ENCODE results near the gene DPYD. TPM values are rescaled to one million over a fixed set of nuclear protein-coding genes. Genes with fewer than 3 reads are reported as not detected.
A peak's percentile ranks its signal among the peaks of the same experiment; 100 is the strongest.

DPYD gene
- 23.0 and 24.5 TPM in 2 replicates for polyA plus RNA-seq (2012; rRNA removed)
- 29.4 and 31.2 TPM in 2 replicates for polyA plus RNA-seq (2012; cell fraction: cytosol; rRNA removed)
- 13.7 and 26.9 TPM in 2 replicates for polyA plus RNA-seq (2012; cell fraction: nucleus; rRNA removed)

DNA sequence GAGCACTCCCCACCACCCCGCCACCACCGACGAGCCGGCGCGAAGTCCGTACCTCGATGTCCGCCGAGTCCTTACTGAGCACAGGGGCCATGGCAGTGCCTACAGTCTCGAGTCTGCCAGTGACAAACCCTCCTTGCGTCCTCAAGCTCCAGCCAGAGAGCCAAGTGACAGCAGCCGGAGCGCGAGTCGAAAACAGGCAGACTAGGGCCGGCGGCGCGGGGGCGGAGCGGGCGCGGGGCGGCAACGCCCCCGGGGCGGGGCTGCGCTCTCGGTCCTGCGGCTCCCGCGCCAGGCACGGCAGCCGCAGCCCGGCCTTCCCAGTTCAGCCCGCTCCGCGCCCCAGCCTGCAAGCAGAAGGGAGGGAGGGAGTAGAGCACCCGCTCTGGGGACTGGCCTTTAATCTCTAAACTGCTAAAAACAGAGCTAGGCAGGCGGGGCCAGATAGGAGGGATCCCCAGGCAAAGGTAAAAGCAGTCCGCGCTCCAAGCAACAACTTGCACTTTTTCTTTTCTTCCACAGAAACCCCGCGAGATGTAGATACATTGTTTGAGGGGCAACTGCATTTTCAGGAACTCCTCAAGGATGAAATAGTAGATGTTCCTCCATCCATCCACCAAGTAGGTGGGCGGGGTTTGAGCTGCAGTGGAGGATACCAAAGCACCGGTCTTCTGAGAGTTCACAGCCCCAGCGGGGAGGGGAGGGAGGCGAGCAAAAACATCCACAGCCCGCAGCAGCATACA is at the start of gene DPYD:
Gene DPYD (minus strand): TSS at position 203 of the 740 bp plus-strand sequence. CDS start 112 bp downstream, at position 91.
- H3K9ac ChIP-seq, result peak within 1 kb of the TSS; percentile 87
- H3K27me3 ChIP-seq (ENCODE audit: insufficient read depth), result no peaks in the 10 kb centered on the region
- peaks cover 4 to 11% of the 10 kb centered on the region in 2 experiments; a peak in 3 of 4 replicates for H3K4me1 ChIP-seq (ENCODE audit: control insufficient read depth in 1 of 2, insufficient read depth in 2 of 2, low read depth in 1 of 2, low read length in 1 of 2)
- H3K9me2 ChIP-seq, result no peaks in the 10 kb centered on the region
- peaks cover 47% of the 10 kb centered on the region for H3K79me2 ChIP-seq (ENCODE audit: insufficient read depth)
- peak within 1 kb of the TSS; percentile 84 to 93 for H3K4me3 ChIP-seq (ENCODE audit: low read depth in 2 of 2, low read length in 1 of 2)
- no peaks in the 10 kb centered on the region for H3K9me3 ChIP-seq
- DNase-seq, result peak; percentile 92
- whole genome bisulfite sequencing (ENCODE audit: low lambda C conversion rate), result under 1% methylated on average over 20 of the region's 50 CpGs
- H4K20me1 ChIP-seq (ENCODE audit: insufficient read depth), result no peaks in the 10 kb centered on the region
- POLR2A ChIA-PET, result interaction anchor here (0.6 to 1.5 kb wide), 9 partner anchors 22 to 336 kb away, joined by 3 to 5 read pairs (median 3); no protein-coding TSS in a partner anchor
- CTCF ChIA-PET, result interaction anchor here (1.0 to 1.2 kb wide), 4 partner anchors 27 to 612 kb away, joined by 3 read pairs; no protein-coding TSS in a partner anchor
- H3F3A ChIP-seq (replicated peaks; ENCODE audit: insufficient read depth), result peaks cover 23% of the 10 kb centered on the region
- H3K4me2 ChIP-seq, result peak within 1 kb of the TSS; percentile 74
- peak within 1 kb of the TSS; percentile 93 for H2AFZ ChIP-seq (ENCODE audit: low read depth)
- peaks cover 0 to 2% of the 10 kb centered on the region in 2 experiments for H3K36me3 ChIP-seq (replicated peaks in 1 of 2; ENCODE audit: control insufficient read depth in 1 of 2, insufficient read depth in 2 of 2, low read length in 1 of 2)
- peak within 1 kb of the TSS; percentile 90 to 97 for H3K27ac ChIP-seq (ENCODE audit: low read depth in 2 of 2, low read length in 1 of 2)
- TF ChIP-seq YY1 (IDR thresholded peaks at IDR 0.05; ENCODE audit: low read depth), result no peak
- TF ChIP-seq, protein P1, sequence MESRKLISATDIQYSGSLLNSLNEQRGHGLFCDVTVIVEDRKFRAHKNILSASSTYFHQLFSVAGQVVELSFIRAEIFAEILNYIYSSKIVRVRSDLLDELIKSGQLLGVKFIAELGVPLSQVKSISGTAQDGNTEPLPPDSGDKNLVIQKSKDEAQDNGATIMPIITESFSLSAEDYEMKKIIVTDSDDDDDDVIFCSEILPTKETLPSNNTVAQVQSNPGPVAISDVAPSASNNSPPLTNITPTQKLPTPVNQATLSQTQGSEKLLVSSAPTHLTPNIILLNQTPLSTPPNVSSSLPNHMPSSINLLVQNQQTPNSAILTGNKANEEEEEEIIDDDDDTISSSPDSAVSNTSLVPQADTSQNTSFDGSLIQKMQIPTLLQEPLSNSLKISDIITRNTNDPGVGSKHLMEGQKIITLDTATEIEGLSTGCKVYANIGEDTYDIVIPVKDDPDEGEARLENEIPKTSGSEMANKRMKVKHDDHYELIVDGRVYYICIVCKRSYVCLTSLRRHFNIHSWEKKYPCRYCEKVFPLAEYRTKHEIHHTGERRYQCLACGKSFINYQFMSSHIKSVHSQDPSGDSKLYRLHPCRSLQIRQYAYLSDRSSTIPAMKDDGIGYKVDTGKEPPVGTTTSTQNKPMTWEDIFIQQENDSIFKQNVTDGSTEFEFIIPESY (IDR thresholded peaks at IDR 0.05; ENCODE audit: borderline replicate concordance, low read depth), result peak; percentile 73; the same call in 1 of the 2 replicates
- TF ChIP-seq RAD21 (IDR thresholded peaks at IDR 0.05; ENCODE audit: low read length), result peak; percentile 4
- TF ChIP-seq, protein P2, sequence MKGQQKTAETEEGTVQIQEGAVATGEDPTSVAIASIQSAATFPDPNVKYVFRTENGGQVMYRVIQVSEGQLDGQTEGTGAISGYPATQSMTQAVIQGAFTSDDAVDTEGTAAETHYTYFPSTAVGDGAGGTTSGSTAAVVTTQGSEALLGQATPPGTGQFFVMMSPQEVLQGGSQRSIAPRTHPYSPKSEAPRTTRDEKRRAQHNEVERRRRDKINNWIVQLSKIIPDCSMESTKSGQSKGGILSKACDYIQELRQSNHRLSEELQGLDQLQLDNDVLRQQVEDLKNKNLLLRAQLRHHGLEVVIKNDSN (IDR thresholded peaks at IDR 0.05; ENCODE audit: borderline replicate concordance, low read depth), result 0 out of 2 replicates have a peak, but pooled peaks have one; percentile 10
- TF ChIP-seq RCOR1 (IDR thresholded peaks at IDR 0.05; ENCODE audit: low read length), result 0 out of 2 replicates have a peak, but pooled peaks have one; percentile 9
- no peak for TF ChIP-seq ELF1 (IDR thresholded peaks at IDR 0.05)
- no peak for TF ChIP-seq TEAD4 (IDR thresholded peaks at IDR 0.05; ENCODE audit: borderline replicate concordance, insufficient read depth)
- TF ChIP-seq, protein P3, sequence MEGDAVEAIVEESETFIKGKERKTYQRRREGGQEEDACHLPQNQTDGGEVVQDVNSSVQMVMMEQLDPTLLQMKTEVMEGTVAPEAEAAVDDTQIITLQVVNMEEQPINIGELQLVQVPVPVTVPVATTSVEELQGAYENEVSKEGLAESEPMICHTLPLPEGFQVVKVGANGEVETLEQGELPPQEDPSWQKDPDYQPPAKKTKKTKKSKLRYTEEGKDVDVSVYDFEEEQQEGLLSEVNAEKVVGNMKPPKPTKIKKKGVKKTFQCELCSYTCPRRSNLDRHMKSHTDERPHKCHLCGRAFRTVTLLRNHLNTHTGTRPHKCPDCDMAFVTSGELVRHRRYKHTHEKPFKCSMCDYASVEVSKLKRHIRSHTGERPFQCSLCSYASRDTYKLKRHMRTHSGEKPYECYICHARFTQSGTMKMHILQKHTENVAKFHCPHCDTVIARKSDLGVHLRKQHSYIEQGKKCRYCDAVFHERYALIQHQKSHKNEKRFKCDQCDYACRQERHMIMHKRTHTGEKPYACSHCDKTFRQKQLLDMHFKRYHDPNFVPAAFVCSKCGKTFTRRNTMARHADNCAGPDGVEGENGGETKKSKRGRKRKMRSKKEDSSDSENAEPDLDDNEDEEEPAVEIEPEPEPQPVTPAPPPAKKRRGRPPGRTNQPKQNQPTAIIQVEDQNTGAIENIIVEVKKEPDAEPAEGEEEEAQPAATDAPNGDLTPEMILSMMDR (IDR thresholded peaks at IDR 0.05), result no peak
- TF ChIP-seq, protein P4, sequence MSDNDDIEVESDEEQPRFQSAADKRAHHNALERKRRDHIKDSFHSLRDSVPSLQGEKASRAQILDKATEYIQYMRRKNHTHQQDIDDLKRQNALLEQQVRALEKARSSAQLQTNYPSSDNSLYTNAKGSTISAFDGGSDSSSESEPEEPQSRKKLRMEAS (IDR thresholded peaks at IDR 0.05; ENCODE audit: low read depth), result no peak; the same call in 1 of the 2 replicates
- TF ChIP-seq, protein P5, sequence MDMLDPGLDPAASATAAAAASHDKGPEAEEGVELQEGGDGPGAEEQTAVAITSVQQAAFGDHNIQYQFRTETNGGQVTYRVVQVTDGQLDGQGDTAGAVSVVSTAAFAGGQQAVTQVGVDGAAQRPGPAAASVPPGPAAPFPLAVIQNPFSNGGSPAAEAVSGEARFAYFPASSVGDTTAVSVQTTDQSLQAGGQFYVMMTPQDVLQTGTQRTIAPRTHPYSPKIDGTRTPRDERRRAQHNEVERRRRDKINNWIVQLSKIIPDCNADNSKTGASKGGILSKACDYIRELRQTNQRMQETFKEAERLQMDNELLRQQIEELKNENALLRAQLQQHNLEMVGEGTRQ (IDR thresholded peaks at IDR 0.05; ENCODE audit: borderline replicate concordance, low read depth, low read length), result no peak
- TF ChIP-seq, protein P6, sequence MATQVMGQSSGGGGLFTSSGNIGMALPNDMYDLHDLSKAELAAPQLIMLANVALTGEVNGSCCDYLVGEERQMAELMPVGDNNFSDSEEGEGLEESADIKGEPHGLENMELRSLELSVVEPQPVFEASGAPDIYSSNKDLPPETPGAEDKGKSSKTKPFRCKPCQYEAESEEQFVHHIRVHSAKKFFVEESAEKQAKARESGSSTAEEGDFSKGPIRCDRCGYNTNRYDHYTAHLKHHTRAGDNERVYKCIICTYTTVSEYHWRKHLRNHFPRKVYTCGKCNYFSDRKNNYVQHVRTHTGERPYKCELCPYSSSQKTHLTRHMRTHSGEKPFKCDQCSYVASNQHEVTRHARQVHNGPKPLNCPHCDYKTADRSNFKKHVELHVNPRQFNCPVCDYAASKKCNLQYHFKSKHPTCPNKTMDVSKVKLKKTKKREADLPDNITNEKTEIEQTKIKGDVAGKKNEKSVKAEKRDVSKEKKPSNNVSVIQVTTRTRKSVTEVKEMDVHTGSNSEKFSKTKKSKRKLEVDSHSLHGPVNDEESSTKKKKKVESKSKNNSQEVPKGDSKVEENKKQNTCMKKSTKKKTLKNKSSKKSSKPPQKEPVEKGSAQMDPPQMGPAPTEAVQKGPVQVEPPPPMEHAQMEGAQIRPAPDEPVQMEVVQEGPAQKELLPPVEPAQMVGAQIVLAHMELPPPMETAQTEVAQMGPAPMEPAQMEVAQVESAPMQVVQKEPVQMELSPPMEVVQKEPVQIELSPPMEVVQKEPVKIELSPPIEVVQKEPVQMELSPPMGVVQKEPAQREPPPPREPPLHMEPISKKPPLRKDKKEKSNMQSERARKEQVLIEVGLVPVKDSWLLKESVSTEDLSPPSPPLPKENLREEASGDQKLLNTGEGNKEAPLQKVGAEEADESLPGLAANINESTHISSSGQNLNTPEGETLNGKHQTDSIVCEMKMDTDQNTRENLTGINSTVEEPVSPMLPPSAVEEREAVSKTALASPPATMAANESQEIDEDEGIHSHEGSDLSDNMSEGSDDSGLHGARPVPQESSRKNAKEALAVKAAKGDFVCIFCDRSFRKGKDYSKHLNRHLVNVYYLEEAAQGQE (IDR thresholded peaks at IDR 0.05; ENCODE audit: low read depth, low read length), result no peak
- TF ChIP-seq CHD2 (IDR thresholded peaks at IDR 0.05; ENCODE audit: low read length, partially characterized antibody), result peak; percentile 48
- TF ChIP-seq GATA2 (CRISPR knock-in tag; IDR thresholded peaks at IDR 0.05), result no peak
- peak; percentile 51; the same call in 1 of the 2 replicates for TF ChIP-seq RXRA (IDR thresholded peaks at IDR 0.05; ENCODE audit: borderline replicate concordance, low read depth)
- TF ChIP-seq EZH2phosphoT487 (IDR thresholded peaks at IDR 0.05; ENCODE audit: borderline replicate concordance, low read depth), result no peak
- no peak for TF ChIP-seq JUND (IDR thresholded peaks at IDR 0.05)
- TF ChIP-seq NRF1 (IDR thresholded peaks at IDR 0.05; ENCODE audit: low read depth, low read length), result peak; percentile 43
- TF ChIP-seq SMC3 (IDR thresholded peaks at IDR 0.05; ENCODE audit: low read depth, low read length), result peak; percentile 7; the same call in 1 of the 2 replicates
- TF ChIP-seq, protein P7, sequence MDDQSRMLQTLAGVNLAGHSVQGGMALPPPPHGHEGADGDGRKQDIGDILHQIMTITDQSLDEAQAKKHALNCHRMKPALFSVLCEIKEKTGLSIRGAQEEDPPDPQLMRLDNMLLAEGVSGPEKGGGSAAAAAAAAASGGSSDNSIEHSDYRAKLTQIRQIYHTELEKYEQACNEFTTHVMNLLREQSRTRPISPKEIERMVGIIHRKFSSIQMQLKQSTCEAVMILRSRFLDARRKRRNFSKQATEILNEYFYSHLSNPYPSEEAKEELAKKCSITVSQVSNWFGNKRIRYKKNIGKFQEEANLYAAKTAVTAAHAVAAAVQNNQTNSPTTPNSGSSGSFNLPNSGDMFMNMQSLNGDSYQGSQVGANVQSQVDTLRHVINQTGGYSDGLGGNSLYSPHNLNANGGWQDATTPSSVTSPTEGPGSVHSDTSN (IDR thresholded peaks at IDR 0.05), result peak; percentile 6; the same call in 1 of the 2 replicates
- TF ChIP-seq GABPA (IDR thresholded peaks at IDR 0.05; ENCODE audit: low read depth), result no peak
